SK-N-DZ (cell line): ENCODE measurements around the gene VEZT.
"Not testable (repeated sequence)": the region's sequence is repeated elsewhere in the genome, so short reads cannot be mapped to it uniquely, and the experiment has no call there.

ENCODE experiments used
- DNase-seq: peaks from one replicate; pipeline ENCODE4 v3.0.0-alpha.2; 2015; ENCODE audit warnings: low spot score

VEZT gene

DNA sequence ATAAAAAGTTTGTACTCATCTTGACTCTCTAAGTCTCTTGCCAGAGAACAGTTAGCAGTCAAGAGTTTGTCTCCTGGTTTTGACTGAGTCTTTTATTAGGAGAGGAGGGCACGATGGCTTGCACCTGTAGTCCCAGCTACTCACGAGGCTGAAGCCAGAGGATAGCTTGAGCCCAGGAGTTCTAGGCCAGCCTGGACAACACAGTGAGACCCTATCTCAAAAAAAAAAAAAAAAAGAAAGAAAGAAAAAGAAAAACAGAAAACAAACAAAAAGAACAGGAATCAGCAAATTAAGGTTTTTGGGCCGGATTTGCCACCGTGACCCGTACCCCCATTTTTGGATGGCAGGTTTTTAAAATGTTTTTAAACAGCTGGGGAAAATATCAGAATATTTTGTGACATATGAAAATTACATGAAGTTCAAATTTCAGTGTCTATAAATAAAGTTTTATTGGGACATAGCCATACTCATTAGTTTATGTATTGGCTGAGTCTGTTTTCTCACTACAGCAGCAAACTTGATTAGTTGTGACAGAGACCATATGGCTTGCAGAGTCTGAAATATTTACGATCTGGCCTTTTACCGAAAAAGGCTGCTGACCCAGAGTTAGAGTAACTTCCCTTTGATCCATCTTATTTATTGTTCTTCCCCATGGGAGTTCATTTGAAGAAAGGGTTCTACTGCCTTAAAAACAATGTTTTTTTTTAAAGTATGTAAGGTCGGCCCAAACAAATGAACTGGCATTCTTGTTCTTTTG, 31.2 kb downstream of the VEZT start:
- DNase-seq, result peak; percentile 87

GRCh38 chr12:95253386-95253785, 35.8 kb downstream of the VEZT start:
- no peak for DNase-seq

- DNase-seq, result no peak
These were observed 39.9 kb downstream of the VEZT start for GRCh38 chr12:95257541-95257940.

DNA sequence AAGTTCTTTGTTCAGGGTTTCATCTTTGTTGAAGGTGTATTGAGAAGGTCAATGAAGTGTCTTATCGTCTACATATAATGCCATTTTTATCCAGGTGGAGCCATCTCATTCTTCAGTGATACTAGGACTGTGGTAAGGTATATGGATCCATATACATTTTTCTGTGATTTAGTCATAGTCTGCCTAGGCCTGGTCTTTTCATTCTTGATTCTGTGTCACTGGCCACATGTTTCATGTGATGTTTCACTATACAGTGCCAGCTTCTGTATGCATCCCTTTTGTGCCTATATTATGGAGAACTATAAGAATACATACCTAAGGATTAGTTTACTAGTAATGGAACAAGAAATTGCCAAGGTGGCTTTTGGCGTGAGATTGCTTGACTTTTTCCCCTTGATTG, 40.5 kb downstream of the VEZT start:
- DNase-seq, result no peak

DNA sequence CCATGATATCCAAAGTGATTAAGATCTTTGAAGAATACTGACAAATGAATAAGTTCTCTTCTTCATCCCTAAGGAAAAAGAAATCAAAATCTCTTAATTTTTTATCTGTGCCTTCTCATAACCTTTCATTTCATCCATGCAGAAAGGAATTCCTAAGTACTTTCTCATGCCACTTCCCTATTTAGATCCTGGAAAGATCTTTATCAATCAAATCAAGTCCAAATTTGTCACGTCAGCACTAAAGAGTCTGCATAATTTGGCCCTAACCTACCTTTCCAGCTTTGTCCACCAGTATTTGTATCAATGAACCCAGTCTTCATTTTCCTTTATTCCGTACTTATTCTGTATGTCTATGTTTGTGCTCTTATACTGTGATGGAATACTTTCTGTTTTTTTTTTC, 41.2 kb downstream of the VEZT start:
- no peak for DNase-seq

DNA sequence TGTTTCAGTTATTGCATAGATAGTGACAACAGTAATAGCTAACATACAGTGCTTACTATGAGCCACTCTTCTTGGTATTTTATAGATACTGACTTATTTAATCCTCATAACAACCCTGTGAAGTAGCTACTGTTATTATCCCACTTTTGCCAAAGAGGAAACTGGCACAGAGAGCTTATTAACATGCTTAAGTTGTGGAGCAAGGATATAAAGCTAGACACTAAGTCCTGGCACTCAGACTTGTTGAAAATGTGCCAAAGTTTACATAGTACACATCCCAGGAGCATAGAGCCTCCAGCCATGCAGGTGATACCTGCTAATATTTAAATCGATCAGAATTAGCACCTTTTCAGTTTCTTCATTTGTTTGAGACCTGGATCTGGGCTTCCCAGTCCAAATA, 41.8 kb downstream of the VEZT start:
- no peak for DNase-seq

GRCh38 chr12:95261109-95261508, 43.5 kb downstream of the VEZT start:
- no peak for DNase-seq

DNA sequence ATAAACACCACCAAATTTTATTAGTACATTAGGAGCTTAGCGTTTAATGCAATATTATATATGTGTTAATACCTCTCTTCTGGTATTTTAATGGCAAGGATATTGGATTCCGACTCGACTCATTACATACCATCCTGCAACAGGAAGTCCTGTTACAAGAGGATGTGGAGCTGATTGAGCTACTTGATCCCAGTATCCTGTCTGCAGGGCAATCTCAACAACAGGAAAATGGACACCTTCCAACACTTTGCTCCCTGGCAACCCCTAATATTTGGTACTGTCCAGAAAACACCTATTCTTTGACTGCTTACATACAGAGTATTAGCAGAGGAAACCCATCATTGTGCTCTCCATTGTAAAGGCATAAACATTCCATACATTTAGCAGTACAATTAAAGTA, 45.2 kb downstream of the VEZT start:
- no peak for DNase-seq

GRCh38 chr12:95265765-95266164, 48.2 kb downstream of the VEZT start:
- DNase-seq, result no peak

DNA sequence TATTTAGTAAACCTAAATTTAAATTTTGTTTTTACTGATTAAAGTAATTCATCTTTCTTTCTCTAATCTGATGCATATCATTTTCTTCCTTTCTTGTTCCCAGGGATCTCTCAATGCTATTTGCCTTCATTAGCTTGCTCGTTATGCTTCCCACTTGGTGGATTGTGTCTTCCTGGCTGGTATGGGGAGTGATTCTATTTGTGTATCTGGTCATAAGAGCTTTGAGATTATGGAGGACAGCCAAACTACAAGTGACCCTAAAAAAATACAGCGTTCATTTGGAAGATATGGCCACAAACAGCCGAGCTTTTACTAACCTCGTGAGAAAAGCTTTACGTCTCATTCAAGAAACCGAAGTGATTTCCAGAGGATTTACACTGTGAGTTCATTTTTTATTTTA, 48.6 kb downstream of the VEZT start:
- no peak for DNase-seq

GRCh38 chr12:95269892-95270291, 52.3 kb downstream of the VEZT start:
- no peak for DNase-seq

DNA sequence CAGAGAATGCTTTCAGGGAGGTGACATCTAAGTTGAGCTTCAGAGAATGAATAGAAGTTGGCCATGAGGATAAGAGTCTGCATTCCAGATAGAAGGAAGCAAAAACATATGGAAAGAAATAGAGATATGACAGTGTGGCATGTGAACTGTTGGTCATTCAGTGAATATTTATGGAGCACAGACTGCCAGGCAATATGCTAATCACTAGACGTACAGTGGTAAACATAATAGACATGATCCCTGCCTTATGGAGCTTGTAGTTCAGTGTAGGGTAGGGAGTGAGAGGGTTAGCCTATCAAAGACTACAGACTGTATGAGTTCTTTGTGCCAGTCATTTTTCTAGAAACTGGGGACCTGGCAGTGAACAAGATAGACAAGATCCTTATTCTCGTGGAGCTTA, 53.9 kb downstream of the VEZT start:
- no peak for DNase-seq

DNA sequence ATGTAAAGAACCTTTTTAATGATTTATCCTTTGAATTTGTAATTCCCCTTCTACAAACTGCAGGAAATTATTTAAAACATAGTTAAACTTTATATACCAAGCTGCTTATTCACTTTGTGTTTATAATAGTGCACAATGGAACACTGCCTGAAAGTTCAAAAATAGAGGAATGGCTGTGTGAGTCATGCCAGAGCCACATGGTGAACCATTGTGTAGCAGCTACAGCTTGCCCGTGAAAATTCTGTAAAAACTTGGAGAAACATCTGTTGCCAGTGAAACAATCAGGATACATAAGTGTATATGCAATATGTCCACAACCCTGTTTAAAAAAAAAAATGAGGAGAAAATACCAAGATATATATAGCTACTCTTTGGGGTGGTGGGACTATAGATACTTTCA, 59.5 kb downstream of the VEZT start:
- DNase-seq, result no peak

GRCh38 chr12:95279856-95280255, 62.2 kb downstream of the VEZT start:
- DNase-seq, result no peak

DNA sequence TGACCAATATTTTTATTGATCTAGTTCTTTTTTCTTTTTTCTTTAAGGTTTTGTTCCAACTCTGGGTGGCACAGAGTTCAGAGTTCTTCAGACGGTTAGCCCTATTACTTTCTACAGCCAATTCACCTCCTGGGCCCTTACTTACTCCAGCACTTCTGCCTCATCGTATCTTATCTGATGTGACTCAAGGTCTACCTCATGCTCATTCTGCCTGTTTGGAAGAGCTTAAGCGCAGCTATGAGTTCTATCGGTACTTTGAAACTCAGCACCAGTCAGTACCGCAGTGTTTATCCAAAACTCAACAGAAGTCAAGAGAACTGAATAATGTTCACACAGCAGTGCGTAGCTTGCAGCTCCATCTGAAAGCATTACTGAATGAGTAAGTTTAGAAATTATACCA, 64.7 kb downstream of the VEZT start:
- no peak for DNase-seq

DNA sequence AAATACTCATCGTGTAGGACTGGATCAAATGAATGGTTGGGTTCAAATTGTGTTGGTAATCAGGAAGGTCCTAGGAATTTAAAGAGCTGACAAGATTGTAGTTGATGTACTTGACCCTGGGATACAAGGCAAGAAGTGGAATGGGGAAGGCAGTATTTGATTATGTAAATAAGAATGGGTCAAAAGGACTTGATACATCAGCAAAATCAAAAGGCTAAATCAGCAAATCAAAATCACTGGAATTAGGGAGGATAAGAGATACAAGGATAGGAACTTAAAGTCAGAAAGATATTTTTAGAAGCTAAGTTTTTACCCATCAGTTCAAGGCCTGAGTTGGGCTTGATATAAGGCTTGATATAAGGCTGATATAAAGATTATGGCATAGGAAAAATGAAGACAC, 65.8 kb downstream of the VEZT start:
- no peak for DNase-seq

- no peak for DNase-seq
These were observed 69.1 kb downstream of the VEZT start for GRCh38 chr12:95286713-95287112.

DNA sequence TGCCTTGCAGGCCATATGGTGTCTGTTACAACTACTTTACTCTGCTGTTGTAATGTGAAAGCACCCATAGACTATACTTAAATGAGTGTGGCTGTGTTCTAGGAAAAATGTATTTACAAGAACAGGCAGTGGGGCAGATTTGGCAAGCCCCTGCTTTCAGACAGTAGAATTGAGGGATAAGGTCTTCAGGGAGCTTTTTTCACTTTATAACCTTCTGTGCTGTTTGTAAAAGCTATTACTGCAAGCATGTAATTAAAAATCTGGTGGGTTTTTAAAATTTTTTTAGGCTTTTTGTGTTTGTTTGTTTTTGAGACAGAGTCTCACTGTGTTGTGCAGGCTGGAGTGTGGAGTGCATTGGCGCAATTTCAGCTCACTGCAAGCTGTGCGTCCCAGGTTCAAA, 73.9 kb downstream of the VEZT start:
- DNase-seq, result no peak

GRCh38 chr12:95298916-95299315, 81.3 kb downstream of the VEZT start:
- no peak for DNase-seq

DNA sequence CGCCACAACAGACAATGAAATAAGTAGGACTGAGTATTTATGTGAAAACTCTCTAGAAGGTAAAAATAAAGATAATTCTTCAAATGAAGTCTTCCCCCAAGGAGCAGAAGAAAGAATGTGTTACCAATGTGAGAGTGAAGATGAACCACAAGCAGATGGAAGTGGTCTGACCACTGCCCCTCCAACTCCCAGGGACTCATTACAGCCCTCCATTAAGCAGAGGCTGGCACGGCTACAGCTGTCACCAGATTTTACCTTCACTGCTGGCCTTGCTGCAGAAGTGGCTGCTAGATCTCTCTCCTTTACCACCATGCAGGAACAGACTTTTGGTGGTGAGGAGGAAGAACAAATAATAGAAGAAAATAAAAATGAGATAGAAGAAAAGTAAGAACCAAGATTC, 82.7 kb downstream of the VEZT start:
- DNase-seq, result no peak

GRCh38 chr12:95303476-95303875, 85.9 kb downstream of the VEZT start:
- DNase-seq, result no peak

DNA sequence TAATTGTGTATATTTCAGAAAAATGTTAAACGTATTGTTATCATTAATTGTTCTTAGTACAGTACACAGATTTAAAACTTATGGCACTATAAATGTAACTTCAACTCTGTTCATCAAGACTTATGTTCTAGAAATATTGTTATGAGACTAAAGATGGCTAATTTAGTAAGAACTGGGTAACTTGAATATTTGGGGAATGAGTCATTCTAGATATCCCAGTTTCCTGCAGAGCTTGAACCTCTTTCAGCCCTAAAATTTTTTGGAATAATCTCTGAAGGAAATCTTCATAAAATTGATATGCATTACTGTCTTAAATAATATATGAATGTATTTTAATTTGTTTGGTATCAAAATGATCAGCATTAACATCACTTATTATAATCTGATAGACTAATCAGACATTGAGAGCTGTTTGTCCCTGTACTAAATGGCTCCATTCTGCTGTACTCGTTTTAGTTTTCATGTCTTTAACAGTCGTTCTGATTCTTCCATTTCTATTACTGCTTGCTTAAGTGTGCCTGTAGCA, 87.1 kb downstream of the VEZT start:
- DNase-seq, result no peak

- DNase-seq, result no peak
These were observed 95.0 kb downstream of the VEZT start for GRCh38 chr12:95312656-95313055.

DNA sequence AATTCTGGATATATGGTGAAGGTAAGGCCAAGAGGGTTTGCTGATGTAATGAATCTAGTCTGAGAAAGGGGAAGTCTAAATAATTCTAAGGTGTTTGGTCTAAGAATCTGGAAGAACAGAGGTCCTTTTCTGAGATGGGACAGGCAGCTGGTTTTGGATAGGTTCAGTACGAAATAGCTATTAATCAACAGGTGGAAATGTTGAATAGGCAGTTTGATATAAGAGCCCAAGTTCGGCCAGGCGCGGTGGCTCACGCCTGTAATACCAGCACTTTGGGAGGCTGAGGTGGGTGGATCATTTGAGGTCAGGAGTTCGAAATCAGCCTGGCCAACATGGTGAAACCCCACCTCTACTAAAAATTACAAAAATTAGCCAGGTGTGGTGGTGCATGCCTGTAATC, 97.1 kb downstream of the VEZT start:
- DNase-seq, result not testable (repeated sequence)
